Spinal cord (tissue), 10 donors: ENCODE data around the gene TAF5L. TPM values are rescaled to one million over a fixed set of nuclear protein-coding genes. Genes with fewer than 3 reads are reported as not detected.
A peak's percentile ranks its signal among the peaks of the same experiment; 100 is the strongest.

Experiments used
- DNase-seq, 6 donors: peaks; one replicate each; pipeline versions ENCODE4 v3.0.0 to v3.0.0-alpha.2; 2013 to 2015; ENCODE audit warnings: low spot score in 6 of 6, low read depth in 4 of 6
- H3K27ac ChIP-seq: one replicate; pipeline ENCODE4 v1.5.1; 2013; ENCODE audit warnings: low read depth, low read length, control low read depth
- H3K27me3 ChIP-seq: one replicate; pipeline ENCODE4 v1.6.1; 2013; ENCODE audit warnings: low read length; ENCODE audit not compliant: control insufficient read depth, insufficient read depth
- H3K36me3 ChIP-seq: one replicate; pipeline ENCODE4 v1.6.1; 2013; ENCODE audit warnings: low read length; ENCODE audit not compliant: control insufficient read depth, insufficient read depth
- H3K4me1 ChIP-seq: one replicate; pipeline ENCODE4 v1.6.1; 2013; ENCODE audit warnings: low read length; ENCODE audit not compliant: control insufficient read depth, insufficient read depth
- H3K4me3 ChIP-seq: one replicate; pipeline ENCODE4 v1.5.1; 2013; ENCODE audit warnings: low read depth, low read length, control low read depth
- H3K9me3 ChIP-seq: one replicate; pipeline ENCODE4 v1.6.1; 2013; ENCODE audit warnings: low read length; ENCODE audit not compliant: control insufficient read depth, insufficient read depth
- WGBS: methylation state at CpG from one replicate; pipeline ENCODE4 v1.1.5; 2013; ENCODE audit warnings: missing lambda C conversion rate; ENCODE audit not compliant: insufficient coverage; 5-methylcytosine and 5-hydroxymethylcytosine counted together
- polyA plus RNA-seq, 2 donors: library from polyadenylated mRNA; unstranded; fragments of 120-200 nt; gene quantifications; one replicate each; pipeline ENCODE4 v1.2.1, GENCODE V29; 2013; ENCODE audit not compliant: insufficient read length in 2 of 2
- total RNA-seq, 2 donors: library from RNA; depleted of rRNA in 1 of 2; stranded (reverse); fragments of 120-200 nt in 1 of 2; fragments of >200 nt in 1 of 2; gene quantifications; one replicate each; pipeline versions ENCODE4 v1.2.3 to v1.2.4, GENCODE V29; 2013 to 2014
- donor health status: healthy.

Gene TAF5L
- total and polyA plus RNA-seq, 4 donors, result 14.3 to 18.0 (median 16.9) TPM

- Histone ChIP-seq H3K27ac (no peak overlapping the region), H3K4me3 (no peak overlapping the region), H3K9me3 (no peaks in the 10 kb centered on the region), H3K36me3 (peaks cover 12% of the 10 kb centered on the region), H3K27me3 (no peaks in the 10 kb centered on the region), H3K4me1 (no peaks in the 10 kb centered on the region)
- no peak for DNase-seq
- WGBS, result 89% methylated on average over 5 of the region's 11 CpGs
Measured at GRCh38 chr1:229617351-229618100, 8.4 kb downstream of the TAF5L start.

DNA sequence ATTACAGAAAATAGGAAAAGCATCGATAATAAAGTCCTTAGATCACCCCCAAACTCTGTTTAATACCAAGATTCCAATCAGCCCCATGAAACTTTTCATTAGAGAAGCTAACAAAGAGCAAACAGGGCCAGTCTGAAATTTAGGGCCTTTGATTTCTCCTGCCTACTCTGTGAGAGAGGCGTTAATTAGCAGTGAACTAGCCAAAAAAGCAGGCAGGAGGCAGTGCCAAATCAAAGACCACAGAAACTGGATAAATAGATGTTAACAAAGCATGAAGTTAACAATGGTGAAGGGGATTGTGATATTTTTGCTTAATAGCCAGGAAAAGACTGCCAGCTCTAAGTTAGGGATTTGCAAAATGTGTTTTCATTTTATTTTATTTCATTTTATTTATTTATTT is 11.2 kb downstream of the TAF5L start:
- no peak overlapping the region for H3K27ac ChIP-seq

GRCh38 chr1:229613938-229614337 is 12.0 kb downstream of the TAF5L start:
- no peak overlapping the region for H3K4me3 ChIP-seq
- H3K27me3 ChIP-seq, result no peaks in the 10 kb centered on the region
- H3K27ac ChIP-seq, result no peak overlapping the region
- H3K4me1 ChIP-seq, result no peaks in the 10 kb centered on the region
- H3K9me3 ChIP-seq, result no peaks in the 10 kb centered on the region
- WGBS, result 87% methylated on average over 4 of the region's 5 CpGs
- H3K36me3 ChIP-seq, result peaks cover 13% of the 10 kb centered on the region
- DNase-seq, result no peak

More for the DNA sequence above, 11.2 kb downstream of the TAF5L start:
- no peak overlapping the region for H3K4me3 ChIP-seq
- H3K27me3 ChIP-seq, result no peaks in the 10 kb centered on the region
- H3K4me1 ChIP-seq, result no peaks in the 10 kb centered on the region
- no peaks in the 10 kb centered on the region for H3K9me3 ChIP-seq
- 14% methylated on average over 1 of the region's 2 CpGs for WGBS
- peak in 2 of 6 donors; percentile 8 to 52 for DNase-seq
- peaks cover 13% of the 10 kb centered on the region for H3K36me3 ChIP-seq

DNA sequence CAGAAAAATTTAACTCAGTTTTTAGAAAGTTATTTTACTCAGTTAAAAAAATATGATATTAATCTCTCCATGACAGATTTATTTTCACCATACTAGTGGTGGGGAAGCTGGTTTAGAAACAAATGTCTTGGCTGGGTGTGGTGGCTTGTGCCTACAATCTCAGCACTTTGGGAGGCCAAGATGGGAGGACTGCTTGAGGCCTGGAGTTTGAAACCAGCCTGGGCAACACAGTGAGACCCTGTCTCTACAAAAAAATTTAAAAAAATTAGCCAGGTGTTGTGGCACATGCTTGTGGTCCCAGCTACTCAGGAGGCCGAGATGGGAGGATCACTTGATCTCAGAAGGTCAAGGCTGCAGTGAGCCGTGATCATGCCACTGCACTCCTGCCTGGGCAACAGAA is 17.3 kb downstream of the TAF5L start:
- Histone ChIP-seq H3K9me3 (no peaks in the 10 kb centered on the region), H3K27ac (no peak overlapping the region), H3K27me3 (no peaks in the 10 kb centered on the region), H3K4me3 (no peak overlapping the region), H3K4me1 (no peaks in the 10 kb centered on the region), H3K36me3 (peaks cover 12% of the 10 kb centered on the region)
- DNase-seq, result no peak
- WGBS, result 85% methylated on average over 2 of the region's 2 CpGs

- H3K27ac ChIP-seq, result no peak overlapping the region
- WGBS, result 53% methylated on average over 1 of the region's 2 CpGs
- no peak for DNase-seq
- no peaks in the 10 kb centered on the region for H3K27me3 ChIP-seq
- H3K4me1 ChIP-seq, result no peaks in the 10 kb centered on the region
- peaks cover 5% of the 10 kb centered on the region for H3K36me3 ChIP-seq
- H3K4me3 ChIP-seq, result no peak overlapping the region
- no peaks in the 10 kb centered on the region for H3K9me3 ChIP-seq
Measured at GRCh38 chr1:229607370-229607769, 18.6 kb downstream of the TAF5L start.

DNA sequence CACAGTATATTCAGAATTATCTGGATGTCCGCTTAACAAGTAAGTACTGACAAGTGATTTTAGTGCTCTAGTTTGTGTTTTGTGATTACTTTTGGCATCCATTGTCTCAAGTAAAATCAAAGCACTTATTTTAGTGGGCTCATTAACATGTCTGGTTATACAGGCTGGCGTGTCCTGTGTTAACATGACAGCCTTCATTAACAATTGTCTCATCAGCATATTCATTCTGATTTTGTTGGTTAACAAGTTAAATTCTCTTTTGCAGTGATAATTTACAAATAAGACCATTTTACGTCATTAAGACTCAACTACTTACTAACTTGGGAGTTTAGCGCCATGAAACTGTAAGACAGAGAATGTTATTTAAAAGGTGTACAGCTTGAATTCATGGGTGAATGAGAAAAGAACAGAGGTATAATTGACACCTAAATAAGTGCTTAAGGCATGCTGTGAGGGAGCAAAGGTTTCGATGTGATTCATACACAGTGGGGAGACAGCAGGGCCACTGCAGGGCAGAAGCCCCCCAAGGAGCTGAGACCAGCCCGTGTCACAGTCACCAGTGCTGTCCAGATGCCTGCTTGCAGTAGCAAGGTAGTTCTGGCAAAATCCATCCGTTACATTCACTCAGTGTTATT is 22.4 kb downstream of the TAF5L start:
- Histone ChIP-seq H3K36me3 (peaks cover 10% of the 10 kb centered on the region), H3K27me3 (no peaks in the 10 kb centered on the region), H3K27ac (no peak overlapping the region), H3K4me1 (no peaks in the 10 kb centered on the region), H3K9me3 (no peaks in the 10 kb centered on the region), H3K4me3 (no peak overlapping the region)
- WGBS, result 77% methylated on average over 3 of the region's 7 CpGs
- no peak for DNase-seq

DNA sequence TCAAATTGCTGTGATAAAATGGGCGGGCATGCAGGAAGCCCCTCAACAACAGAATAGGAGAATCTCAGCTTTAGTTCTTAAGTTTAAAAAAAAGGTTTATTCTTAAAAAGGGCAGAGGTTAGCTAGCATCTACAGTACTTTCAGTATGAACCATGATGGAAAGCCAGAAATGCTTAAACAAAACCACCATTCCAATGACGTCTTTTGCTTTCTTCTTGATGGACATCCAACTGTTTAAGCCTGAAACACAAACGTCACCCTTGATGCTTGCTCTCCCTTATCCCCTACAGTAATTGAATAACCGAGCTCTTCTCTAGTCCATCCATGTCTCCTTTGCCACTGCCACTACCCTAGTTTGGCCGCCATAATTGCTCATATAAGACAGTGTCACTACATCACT is 25.7 kb downstream of the TAF5L start:
- WGBS, result 94% methylated on average over 4 of the region's 5 CpGs
- DNase-seq, result no peak
- Histone ChIP-seq H3K4me3 (no peak overlapping the region), H3K4me1 (no peaks in the 10 kb centered on the region), H3K27me3 (no peaks in the 10 kb centered on the region), H3K36me3 (peaks cover 12% of the 10 kb centered on the region), H3K27ac (no peak overlapping the region), H3K9me3 (no peaks in the 10 kb centered on the region)

DNA sequence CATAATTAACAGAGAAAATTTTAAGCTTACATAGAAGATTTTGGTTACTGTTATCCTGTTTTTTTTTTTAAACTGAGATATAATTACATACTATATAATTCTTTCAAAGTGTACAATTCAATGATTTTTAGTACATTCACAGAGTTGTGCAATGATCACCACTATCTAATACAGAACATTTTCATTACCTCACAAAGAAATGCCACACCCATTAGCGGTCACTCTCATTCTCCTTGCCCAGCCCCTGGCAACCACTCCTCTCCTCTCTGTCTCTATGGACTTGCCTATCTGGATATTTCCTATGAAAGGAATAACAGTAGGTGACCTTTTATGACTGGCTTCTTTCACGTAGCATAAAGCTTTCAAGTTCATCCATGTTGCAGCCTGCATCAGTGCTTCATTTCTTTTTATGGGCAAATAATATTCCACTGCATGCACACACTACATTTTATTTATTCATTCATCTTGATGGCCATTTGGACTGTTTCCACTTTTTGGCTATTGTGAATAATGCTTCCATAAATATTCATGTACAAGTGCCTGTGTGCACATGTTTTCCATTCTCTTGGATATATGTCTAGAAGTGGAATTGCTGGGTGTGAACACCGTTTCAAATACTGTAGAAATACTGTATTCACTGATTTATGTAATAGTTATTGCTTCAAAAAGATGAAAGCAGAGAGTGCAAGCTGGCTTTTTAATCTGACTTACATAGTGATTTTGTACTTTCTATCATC is 26.5 kb downstream of the TAF5L start:
- DNase-seq, result no peak
- no CpG with 5 or more reads among the region's 3 CpGs for WGBS
- no peak overlapping the region for H3K4me3 ChIP-seq
- no peaks in the 10 kb centered on the region for H3K9me3 ChIP-seq
- H3K4me1 ChIP-seq, result no peaks in the 10 kb centered on the region
- no peaks in the 10 kb centered on the region for H3K27me3 ChIP-seq
- no peak overlapping the region for H3K27ac ChIP-seq
- peaks cover 18% of the 10 kb centered on the region for H3K36me3 ChIP-seq

DNA sequence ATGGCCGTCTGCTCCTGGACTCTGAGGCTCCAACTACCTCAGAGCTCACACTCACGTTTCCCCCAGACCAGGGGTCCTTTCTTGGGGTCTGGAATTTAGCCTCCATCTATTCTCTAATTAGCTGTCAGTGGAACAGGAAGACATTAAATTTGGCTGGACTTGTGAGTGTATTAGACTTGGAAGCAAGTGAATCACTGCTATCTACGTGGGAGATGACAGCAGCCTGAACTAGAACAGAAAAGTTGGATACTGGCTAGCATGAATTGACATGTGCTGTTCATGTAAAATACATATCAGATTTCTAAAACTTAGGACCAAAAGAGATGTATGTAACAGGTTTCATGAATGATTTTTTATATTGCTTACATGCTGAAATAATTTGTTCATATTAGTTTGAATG is 28.0 kb downstream of the TAF5L start:
- H3K4me1 ChIP-seq, result no peaks in the 10 kb centered on the region
- no CpG with 5 or more reads among the region's 3 CpGs for WGBS
- no peak for DNase-seq
- no peak overlapping the region for H3K27ac ChIP-seq
- no peaks in the 10 kb centered on the region for H3K9me3 ChIP-seq
- no peaks in the 10 kb centered on the region for H3K27me3 ChIP-seq
- H3K4me3 ChIP-seq, result no peak overlapping the region
- H3K36me3 ChIP-seq, result peaks cover 27% of the 10 kb centered on the region
